NCI-H146 (cell line): ENCODE results near the gene TBX4.
"Not testable (repeated sequence)": the region's sequence is repeated elsewhere in the genome, so short reads cannot be mapped to it uniquely, and the experiment has no call there.

Source experiments
- DNase-seq: peaks from one replicate; lab custom pipeline; 2025; lab: John Stamatoyannopoulos, UW

The TBX4 gene

DNA sequence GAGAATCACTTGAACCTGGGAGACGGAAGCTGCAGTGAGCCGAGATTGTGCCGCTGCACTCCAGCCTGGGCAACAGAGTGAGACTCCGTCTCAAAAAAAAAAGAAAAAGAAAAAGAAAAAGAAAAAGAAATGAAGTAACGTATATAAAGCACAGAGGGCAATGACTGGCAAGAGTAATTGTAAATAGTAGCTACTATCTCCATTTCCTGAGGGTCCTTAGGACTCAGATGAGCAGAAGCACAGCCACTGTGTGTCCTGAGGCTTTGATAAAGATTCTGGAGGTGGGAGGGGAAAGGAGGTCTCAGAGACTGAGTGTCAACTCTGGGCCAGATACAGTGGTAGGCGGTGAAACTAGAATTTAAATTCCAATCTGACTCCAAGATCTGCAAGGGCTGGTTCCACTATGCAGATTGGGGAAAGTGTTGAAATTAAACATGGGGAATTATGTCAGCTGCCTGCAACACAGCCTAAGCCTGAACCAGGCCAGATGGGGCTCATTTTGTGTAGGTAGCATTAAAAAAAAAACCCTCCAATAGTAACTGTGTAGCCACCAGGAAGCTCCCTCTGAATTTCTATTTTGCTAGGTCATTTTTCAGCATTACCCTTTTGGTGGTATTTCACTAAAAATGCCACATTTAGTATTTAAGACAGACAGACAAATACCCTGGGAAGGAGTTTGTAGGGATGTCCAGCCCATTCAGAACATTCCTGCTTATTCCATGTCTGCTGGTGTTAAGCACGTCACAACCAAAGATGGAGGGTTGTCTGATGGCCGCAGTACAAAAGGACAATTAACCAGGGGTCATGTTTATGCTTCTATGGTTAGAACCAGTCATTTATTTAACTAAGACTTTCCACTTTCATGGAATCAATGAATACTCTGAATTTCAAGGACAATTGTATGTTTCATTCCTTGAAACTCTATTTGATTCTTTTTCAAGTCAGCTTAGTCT lies 46.1 kb downstream of the TBX4 start:
- DNase-seq = no peak

DNA sequence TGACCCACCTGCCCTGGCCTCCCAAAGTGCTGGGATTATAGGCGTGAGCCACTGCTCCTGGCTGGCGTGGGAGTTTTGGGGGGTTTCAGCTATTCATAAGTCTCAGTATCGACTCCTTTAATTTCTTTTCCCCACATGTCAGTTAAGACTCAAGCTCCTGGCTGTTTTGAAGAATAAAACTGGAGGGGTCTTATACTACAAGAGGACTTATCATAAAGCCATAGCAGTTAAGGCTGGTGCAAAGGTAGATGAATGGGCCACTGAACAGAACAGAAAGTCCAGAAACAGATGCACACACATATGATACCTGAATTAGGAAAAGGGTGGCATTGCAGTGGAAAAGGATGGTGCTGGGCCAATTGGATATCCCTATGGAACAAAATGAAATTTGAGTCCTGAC lies 47.4 kb downstream of the TBX4 start:
- DNase-seq = no peak

DNA sequence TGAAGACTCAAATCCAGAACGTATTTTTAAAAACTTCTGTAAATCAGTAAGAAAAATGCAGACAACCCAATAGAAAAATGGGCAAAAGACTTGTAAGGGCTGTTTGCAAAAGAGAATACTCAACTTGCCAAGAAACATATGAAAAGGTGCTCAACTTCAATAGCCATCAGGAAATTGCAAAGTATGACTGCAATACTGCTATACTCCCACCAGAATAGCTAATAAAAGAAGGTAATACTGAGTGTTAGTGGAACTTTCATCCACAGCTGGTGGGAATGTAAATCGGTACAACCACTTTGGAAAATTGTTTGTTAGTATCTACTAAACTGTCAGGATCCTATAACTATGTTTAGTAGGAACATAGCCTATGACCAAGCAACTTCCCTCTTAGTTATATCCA lies 48.1 kb downstream of the TBX4 start:
- no peak for DNase-seq

DNA sequence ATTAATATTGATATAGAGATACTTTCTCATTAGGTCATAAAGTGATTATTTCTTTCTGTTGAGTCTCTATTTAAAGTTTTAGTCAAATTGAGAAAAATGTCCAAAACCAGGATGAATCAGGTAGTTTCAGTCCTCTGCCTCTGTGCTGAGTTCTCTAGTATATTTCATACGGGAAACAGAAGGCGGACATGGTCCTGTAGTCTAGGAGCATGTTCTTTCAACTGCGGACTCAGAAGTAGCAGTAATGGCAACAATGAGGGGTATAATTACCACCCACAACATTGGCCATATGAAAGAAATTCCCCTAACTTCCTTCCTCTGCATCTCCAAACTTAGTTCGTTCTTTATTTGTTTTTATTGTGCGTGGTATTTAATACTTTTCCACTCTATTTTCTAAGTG lies 50.1 kb downstream of the TBX4 start:
- no peak for DNase-seq

DNA sequence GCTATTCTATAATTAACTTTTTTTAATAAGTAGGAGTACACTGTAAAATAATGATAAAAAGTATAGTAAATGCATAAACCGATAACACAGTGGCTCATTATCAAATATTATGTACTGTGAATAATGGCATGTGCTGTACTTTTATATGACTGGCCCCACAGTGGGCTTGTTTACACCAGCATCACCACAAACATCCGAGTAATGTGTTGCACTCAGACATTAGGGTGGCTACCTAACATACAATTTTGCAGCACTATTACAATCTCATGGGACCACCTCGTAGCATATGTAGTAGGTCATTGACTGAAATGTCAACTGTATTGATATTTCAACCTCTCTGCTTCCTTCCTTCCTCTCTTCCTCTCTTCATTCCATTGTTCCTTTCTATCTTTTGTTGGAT lies 51.7 kb downstream of the TBX4 start:
- no peak for DNase-seq

DNA sequence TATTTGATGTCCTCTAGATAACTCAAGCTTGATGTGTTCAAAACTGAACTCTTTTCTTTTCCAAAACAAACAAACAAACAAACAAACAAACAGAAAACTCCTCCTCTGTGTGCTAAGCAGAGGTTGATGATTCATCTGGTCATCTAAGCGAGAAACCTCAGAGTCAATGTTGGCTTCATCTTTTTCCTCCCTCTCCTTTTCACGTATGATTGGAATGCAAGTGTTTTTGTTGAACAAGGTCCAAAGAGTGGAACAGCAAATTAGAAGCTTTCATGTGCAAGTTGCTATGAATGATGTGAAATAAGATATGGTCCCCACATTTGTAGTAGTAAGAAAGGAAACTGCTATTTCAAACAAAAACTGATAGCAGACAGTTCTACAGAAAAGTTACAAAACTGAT lies 52.5 kb downstream of the TBX4 start:
- no peak for DNase-seq

DNA sequence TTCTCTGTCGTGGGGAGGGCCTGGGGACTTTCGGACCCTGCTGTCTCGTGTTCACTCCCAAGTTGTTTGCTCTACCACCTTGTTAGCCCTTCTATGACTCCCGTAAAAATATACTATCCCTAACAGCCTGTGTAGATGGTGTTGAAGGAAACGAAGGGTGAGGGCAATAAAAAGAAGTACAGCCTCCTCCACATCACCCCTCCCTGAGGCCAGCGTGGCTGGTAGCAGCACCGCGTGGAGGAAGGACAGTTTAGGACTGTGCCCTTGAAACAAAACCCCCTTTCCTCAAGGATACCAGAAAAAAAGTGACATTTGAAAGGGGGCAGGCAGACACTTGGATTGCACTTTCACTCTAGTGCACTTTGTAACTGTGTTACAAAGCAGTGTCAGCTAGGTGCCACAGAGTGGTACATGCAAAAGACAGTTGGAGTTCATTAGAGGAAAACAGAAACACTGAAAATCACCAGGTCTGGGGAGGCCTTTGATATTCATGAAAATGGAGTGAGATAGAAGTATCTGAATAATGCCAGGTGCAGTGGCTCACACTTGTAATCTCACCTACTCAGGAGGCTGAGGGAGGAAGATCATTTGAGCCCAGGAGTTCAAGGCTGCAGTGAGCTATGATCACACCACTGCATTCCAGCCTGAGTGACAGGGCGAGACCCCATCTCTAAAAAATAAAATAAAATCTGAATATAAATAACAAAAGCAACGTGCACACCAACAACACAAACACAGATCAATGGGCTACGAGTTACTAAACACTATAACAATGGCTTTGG lies 53.8 kb downstream of the TBX4 start:
- no peak for DNase-seq

DNA sequence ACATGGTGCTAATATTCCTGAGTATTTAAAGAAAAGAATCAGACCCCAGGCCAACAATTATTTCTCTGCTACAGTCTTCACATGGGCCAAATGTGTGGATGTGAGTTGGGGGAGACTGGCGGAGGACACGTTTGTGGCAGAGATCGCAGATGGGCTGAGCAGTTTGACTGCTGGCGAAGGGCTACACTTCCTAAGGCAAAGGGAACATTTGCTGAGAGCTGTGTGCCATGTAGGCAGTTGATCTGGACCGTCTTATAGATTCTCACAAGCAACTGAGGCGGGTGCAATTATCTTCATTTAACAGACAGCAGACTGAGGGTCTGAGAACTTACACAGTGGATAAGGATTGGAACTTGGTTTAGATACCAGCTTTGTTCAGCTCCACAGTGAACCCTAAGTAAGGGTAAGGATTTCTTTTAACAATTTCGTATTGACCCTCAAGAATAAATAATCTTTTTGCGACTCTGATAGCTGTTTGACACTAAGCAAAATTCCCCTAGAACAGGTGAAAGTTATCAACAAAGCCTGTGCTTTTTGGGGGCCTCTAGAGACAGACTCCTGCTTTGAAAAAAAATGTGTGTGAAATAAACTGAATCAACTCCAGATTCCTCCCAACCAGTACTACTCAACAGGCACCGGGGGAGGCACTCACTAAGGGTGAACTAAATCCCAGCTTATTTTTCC lies 55.3 kb downstream of the TBX4 start:
- DNase-seq = no peak

DNA sequence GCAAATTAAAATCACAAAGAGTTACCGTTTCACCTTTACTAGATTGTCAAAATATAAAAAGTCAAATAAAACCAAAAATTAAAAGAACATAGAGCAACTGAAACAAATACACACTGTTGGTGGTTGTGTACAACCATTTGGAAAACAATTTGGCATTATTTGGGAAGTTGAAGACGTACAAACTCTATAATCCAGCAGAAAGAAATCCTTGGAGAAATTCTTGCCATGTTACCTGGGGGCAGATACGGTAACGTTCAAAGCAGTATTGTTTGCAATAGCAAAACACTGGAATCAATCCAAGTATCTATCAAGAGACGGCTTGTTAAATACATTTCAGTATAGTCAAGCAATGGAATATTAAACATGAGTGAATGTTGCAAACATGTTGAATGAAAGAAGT lies 56.7 kb downstream of the TBX4 start:
- DNase-seq = no peak

DNA sequence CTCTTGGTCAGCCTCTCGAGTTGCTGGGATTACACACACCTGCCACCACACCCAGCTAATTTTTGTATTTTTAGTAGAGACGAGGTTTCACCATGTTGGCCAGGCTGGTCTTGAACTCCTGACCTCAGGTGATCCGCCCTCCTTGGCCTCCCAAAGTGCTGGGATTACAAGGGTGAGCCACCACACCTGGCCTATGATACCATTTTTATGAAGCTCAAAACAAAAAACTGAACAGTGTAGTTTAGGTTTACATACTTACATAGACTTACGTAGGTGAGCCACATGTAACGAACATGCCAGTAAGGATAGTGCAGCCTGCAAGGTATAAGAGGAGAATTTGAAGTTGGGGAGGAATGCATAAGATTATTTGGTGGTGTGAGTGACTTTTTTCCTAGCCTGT lies 57.2 kb downstream of the TBX4 start:
- not testable (repeated sequence) for DNase-seq

DNA sequence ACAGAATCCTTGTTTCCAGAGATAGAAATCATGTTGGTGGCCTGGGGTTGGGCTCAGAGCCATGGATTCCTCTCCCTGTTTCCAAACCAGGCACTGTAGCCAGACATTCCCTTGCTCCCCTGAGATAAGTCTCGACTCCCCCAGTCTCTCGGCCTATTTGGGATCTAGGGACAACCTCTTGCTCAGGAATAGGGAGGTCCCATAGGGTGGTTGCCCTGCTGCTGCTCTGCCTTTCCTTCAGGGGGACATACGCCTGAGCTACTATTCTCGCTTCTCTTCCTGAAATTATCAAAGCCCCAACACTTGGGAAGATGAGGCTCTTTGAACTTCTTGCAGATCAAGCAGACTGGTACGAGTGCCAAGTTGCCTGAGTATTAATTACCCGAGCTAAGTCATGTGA lies 58.0 kb downstream of the TBX4 start:
- DNase-seq = no peak

DNA sequence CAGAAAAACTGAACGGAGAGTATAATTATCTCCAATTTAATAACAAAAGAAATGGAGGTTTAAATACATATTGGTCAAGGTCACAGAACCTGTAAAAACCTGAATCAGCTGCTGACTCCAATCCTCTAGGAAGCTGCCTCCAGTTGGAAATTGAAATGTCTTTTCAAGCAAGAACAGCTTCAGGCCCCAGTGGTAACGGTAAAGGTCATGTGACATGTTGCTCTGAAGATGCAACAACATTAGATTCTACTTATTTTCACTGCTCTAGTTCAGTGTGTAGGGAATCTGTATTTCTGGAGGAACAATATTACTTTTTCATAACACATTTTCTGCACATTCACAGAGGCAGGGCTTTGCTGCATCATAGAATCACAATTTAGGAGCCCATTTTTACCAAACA lies 58.8 kb downstream of the TBX4 start:
- DNase-seq = no peak

DNA sequence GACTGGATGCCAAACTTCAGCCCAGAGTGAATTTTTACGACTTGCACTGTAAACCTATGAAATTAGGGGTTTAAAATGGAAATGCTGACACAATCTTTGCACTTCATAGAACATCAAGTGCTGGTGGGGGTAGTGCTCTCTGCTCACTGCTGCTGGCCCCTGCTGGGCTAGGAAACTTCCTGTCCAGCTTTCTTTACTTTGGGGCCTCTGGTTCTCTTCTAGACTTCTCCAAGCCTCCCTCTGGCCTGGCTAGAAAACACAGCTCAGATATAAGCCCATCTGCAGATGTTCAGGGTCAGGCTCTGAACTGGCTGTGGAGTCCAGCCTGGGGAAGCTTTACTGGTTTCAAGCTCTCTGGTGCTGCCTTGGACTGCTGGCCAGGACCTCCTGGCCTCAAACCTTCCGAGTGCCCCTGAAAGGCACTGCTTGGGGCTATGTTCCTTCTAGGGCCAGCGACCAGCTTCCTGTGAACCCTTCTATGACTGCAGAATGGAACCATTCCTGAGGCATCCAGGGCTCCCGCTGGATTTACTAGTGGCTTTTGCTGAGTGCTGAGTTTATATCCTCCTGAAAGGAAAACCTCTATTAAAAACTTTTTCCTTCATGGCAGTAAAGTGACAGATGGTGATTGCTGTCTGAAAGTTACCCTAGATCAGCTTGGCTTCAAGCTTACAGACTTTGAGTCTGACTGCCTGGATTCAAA lies 59.4 kb downstream of the TBX4 start:
- no peak for DNase-seq

DNA sequence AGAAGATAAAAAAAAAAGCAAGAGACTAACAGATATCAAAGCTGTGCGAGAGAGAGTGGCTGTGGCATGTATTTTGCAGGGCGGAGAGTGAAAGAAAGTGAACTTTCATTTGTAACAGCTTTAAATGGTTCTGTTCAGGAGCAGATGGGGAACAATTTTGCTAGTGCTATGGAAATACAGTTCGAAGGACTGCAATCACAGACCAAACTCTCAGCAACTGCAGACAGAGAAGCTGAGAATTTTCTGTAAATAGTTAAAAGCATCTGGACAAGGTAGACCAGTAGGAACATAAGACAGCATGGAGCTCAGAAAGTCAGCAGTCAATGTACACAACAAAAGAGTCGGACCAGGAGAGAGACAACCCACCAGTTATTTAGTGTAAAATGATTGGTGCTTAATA lies 62.3 kb downstream of the TBX4 start:
- DNase-seq = no peak

DNA sequence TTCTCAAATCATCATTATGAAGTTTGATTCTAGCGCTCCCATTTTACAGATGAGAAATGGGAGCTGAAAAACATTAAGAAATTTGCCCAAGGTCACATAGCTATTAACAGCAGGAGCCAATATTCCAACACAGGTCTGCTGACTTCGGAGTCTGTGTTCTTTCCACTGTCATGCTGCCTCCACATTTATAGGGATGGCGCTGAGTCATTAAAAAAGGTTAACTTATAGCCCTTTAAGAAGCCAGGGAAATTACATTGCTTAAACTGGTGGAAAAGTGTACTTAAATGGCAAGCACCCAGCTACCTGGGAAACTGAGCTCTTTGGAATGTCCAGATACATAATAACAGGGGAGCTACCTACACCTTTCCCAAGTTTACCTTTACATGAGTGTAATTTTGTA lies 65.0 kb downstream of the TBX4 start:
- no peak for DNase-seq

DNA sequence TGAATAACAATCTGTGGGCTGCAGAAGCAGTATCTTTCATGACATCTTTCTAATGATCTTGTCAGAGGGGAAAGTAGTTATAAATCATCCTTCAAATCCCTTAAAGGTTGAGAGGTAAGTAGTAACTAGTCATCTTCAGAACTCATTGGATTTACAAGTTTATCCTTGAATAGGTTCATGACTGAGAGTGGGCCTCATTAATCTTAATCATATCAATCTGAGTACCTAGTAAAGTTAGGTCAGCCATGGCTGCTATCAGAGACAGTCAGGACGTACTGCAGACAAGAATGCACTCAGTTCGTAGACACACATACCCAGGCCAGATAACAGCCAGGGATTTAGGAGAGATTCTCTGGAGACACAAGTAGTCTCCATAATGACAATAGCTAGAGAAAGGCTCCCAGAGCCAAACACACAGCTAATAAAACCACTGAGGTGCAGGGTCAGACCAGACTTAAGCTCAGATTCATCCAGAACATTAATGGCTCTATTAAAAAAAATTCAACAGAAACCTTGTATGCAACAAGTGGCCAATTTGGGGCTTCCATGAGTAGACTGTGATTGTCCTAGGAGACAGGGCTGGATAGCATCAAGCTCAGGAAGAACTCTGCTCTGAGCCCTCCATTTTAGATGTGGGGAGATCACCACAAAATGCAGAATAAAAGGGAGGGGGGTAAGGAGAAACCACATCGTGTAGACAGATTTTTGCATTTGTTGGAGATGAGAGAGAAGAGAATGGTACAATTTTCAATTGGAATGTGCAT lies 65.8 kb downstream of the TBX4 start:
- DNase-seq = no peak

DNA sequence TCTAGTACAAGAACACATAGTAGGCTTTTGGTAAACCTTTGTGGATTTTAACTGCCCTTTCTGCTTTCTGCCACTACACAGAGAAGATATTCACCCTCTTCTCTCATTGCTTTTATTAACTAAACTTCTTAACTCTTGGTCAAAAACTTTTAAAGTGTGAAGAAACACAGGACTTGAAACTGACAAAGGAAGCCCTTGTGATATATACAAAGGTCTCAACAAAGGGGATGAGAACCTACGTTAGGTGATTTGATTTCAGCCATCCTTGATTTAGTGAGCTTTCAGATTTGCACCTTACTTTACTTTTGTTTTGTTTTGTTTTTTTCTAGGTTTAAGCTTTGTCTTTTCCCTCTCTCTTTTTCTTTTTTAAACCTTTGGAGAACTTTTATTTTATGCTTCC lies 66.9 kb downstream of the TBX4 start:
- DNase-seq = no peak

DNA sequence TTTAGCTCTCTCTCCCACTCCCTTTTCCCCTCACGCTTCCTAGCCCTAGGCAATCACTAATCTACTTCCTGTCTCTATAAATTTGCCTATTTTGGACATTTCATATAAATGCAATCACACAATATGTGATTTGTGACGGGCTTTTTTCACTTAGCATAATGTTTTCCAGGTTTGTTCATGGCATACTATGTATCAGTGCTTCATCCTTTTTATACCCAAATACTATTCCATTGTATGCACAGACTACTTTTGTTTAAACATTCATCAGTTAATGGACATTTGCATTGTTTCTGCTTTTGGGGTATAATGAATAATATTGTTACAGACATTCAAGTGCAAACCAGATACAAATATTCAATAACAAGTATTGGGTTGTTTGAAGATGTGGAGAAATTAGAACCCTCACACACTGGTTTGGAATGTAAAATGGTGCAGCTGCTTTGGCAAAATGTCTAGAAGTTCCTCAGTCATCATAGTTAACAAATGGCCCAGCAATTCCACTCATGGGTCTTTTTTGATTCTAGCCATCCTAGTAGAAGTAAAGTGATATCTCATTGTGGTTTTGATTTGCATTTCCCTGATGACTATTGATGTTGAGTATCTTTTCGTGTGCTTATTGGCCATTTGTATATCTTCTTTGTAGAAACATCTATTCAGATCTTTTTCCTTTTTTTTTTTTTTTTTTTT lies 67.7 kb downstream of the TBX4 start:
- DNase-seq = no peak

DNA sequence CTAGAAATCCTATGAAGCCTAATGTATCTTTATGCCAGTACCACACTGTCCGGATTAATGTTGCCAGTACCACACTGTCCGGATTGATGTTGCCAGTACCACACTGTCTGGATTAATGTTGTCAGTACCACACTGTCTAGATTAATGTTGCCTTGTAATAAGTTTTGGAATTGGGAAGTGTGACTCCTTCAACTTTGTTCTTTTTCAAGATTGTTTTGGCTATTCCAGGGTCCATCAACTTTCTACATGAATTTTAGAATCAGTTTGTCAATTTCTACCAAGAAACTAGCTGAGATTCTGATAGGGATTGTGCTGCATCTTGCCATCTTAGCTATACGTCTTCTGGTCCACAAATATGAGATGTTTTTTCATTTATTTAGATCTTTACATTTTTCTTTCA lies 68.7 kb downstream of the TBX4 start:
- no peak for DNase-seq

DNA sequence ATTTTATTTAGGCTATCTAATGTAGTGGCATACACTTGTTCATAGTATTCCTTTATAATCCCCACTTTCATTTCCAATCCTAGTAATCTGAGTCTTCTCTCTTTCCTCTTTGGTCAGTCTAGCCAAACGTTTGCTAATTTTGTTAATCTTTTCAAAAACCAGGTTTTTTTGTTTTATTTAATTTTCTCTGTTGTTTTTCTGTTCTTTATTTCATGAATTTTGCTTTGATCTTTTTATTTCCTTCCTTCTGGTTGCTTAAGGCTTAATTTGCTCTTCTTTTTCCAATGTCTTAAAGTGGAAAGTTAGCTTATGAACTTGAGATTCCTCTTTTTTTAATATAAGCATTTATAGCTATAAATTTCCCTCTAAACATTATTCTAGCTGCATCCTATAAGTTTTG lies 69.9 kb downstream of the TBX4 start:
- DNase-seq = no peak

DNA sequence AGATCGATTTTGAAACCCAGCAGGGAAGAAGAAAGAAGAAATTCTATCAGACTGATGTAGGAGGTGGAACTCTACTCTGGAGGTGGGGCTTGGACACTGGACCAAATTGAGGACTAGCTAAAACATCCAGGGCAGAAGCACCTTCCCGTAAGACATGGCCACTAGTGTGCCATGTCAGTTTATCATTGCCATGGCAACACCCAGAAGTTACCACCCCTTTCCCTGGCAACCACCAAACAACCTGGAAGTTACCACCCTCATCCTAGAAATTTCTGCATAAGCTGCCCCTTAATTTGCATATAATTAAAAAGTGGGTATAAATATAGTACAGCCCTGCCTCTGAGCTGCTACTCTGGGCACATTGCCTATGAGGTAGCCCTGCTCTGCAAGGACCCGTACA lies 72.1 kb downstream of the TBX4 start:
- DNase-seq = no peak
